ENCODE data around the gene UBE2H. TPM values are rescaled to one million over a fixed set of nuclear protein-coding genes. Genes with fewer than 3 reads are reported as not detected.

Gene UBE2H
- total RNA-seq, 1 experiment from 2014 or later = 75.1 TPM

DNA sequence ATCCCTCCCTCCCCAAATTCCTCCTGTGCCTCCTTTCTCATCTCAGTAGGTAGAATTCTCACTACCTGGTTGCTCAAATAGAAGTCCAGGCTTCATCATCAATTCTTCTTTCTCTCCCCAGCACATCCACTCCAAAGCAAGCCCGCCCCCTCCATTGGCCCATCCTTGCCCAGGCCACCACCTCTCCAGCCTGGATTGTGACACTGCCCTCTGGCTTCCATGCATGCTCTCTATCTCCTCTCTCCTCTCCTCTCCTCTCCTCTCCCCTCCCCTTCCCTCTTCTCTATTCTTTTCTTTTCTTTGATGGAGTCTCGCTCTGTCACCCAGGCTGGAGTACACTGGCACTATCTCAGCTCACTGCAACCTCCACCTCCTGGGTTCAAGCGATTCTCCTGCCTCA, 144.9 kb downstream of the UBE2H start:
- Mint-ChIP-seq H3K36me3 (ENCODE audit: insufficient read depth in 1 of 3, low read depth in 3 of 3) (no peaks in the 10 kb centered on the region; a peak in 1 of 7 replicates), H3K4me3 (no peak overlapping the region), H3K9me3 (no peaks in the 10 kb centered on the region), H3K4me1 (peaks cover 11 to 15% of the 10 kb centered on the region in 2 experiments), H3K27ac (no peak overlapping the region), H3K27me3 (ENCODE audit: low read depth) (peaks cover 2% of the 10 kb centered on the region; the same call in 1 of the 2 replicates)
- H3K27ac ChIP-seq (ENCODE audit: insufficient read length, low read depth, low read length) = no peak overlapping the region
- DNase-seq = no peak
- H4K91ac ChIP-seq (ENCODE audit: insufficient read length, low read depth, low read length) = no peak overlapping the region
- H2BK15ac ChIP-seq (ENCODE audit: low read depth, low read length) = no peak overlapping the region
- no peak overlapping the region for H2AFZ ChIP-seq (ENCODE audit: low read length)
- H4K8ac ChIP-seq (replicated peaks; ENCODE audit: insufficient read length, low read depth, low read length) = no peak overlapping the region
- H2BK5ac ChIP-seq (ENCODE audit: insufficient read length, low read length) = no peak overlapping the region
- H3T11ph ChIP-seq (ENCODE audit: low read length) = no peak overlapping the region
- no peaks in the 10 kb centered on the region for H3K27me3 ChIP-seq (ENCODE audit: insufficient read depth, low read length)
- no peak overlapping the region for H3K4me2 ChIP-seq (ENCODE audit: insufficient read depth, insufficient read length, low read length)
- H3K14ac ChIP-seq (ENCODE audit: insufficient read depth, low read length) = no peak overlapping the region
- no peak overlapping the region for H3K18ac ChIP-seq (ENCODE audit: insufficient read length, low read depth, low read length)
- H4K5ac ChIP-seq (ENCODE audit: insufficient read length, low read depth, low read length) = no peak overlapping the region
- H3K23ac ChIP-seq (ENCODE audit: insufficient read length, low read depth, low read length) = no peak overlapping the region
- no peaks in the 10 kb centered on the region for H3K9me3 ChIP-seq (ENCODE audit: control insufficient read depth, low read depth, low read length)
- H3K4ac ChIP-seq (ENCODE audit: low read depth, low read length) = no peak overlapping the region
- no peaks in the 10 kb centered on the region for H4K20me1 ChIP-seq (ENCODE audit: control insufficient read depth, insufficient read depth, insufficient read length)
- WGBS (ENCODE audit: extremely low coverage, insufficient read length, low lambda C conversion rate) = no CpG with 5 or more reads among the region's 3 CpGs
- H3K79me1 ChIP-seq (ENCODE audit: insufficient read depth, low read depth, low read length, poor library complexity, severe bottlenecking) = no peaks in the 10 kb centered on the region
- H2BK120ac ChIP-seq (ENCODE audit: low read depth, low read length, poor library complexity, severe bottlenecking) = no peak overlapping the region
- H2AK5ac ChIP-seq (ENCODE audit: insufficient read length, low read length) = no peak overlapping the region
- TF ChIP-seq, protein P1, sequence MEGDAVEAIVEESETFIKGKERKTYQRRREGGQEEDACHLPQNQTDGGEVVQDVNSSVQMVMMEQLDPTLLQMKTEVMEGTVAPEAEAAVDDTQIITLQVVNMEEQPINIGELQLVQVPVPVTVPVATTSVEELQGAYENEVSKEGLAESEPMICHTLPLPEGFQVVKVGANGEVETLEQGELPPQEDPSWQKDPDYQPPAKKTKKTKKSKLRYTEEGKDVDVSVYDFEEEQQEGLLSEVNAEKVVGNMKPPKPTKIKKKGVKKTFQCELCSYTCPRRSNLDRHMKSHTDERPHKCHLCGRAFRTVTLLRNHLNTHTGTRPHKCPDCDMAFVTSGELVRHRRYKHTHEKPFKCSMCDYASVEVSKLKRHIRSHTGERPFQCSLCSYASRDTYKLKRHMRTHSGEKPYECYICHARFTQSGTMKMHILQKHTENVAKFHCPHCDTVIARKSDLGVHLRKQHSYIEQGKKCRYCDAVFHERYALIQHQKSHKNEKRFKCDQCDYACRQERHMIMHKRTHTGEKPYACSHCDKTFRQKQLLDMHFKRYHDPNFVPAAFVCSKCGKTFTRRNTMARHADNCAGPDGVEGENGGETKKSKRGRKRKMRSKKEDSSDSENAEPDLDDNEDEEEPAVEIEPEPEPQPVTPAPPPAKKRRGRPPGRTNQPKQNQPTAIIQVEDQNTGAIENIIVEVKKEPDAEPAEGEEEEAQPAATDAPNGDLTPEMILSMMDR (conservative IDR thresholded peaks at IDR 0.05) = no peak
- no peak overlapping the region for H2BK20ac ChIP-seq (ENCODE audit: low read depth, low read length, poor library complexity, severe bottlenecking)
- no peaks in the 10 kb centered on the region for H3K79me2 ChIP-seq (ENCODE audit: insufficient read depth, low read length)
- H2BK12ac ChIP-seq (ENCODE audit: insufficient read length, low read depth, low read length) = no peak overlapping the region
- no peak overlapping the region for H3K9ac ChIP-seq (ENCODE audit: extremely low read depth, insufficient read length, low read length)
- H3K56ac ChIP-seq (ENCODE audit: insufficient read length, low read depth, low read length) = no peak overlapping the region
- no peaks in the 10 kb centered on the region for H3K4me1 ChIP-seq (ENCODE audit: insufficient read depth, low read length)
- no peaks in the 10 kb centered on the region for H3K23me2 ChIP-seq (ENCODE audit: insufficient read length, low read depth, low read length, poor library complexity, severe bottlenecking)
